WERI-Rb-1 (cell line): ENCODE measurements around the gene CAPN9.

Experiments used
- DNase-seq: peaks from one replicate; pipeline ENCODE4 v3.0.0-alpha.2; 2020
- H3K27ac ChIP-seq: fragments of 250-450 bp; sonication (Bioruptor Pico); 2 replicates; pipeline ENCODE4 v1.5.1; 2020; ENCODE audit warnings: mild to moderate bottlenecking, moderate library complexity
- H3K27me3 ChIP-seq: fragments of 250-450 bp; sonication (Bioruptor Pico); 2 replicates; pipeline ENCODE4 v1.5.1; 2021; ENCODE audit warnings: mild to moderate bottlenecking, low read depth, moderate library complexity; ENCODE audit not compliant: insufficient read depth, severe bottlenecking
- H3K36me3 ChIP-seq: fragments of 250-450 bp; sonication (Bioruptor Pico); 2 replicates; pipeline ENCODE4 v1.5.1; 2020; ENCODE audit warnings: mild to moderate bottlenecking, moderate library complexity
- H3K4me3 ChIP-seq: 2 replicates; pipeline ENCODE4 v1.5.1; 2011; ENCODE audit warnings: low read depth, mild to moderate bottlenecking, control low read depth, low read length
- H3K9me3 ChIP-seq: fragments of 250-450 bp; sonication (Bioruptor Pico); 2 replicates; pipeline ENCODE4 v1.5.1; 2021; ENCODE audit warnings: mild to moderate bottlenecking, moderate library complexity; ENCODE audit not compliant: severe bottlenecking
- CTCF ChIP-seq: IDR thresholded peaks from 2 replicates; pipeline ENCODE4 v1.5.1; 2011; ENCODE audit warnings: low read depth, mild to moderate bottlenecking, control low read depth, inconsistent platforms, low read length

Gene CAPN9

GRCh38 chr1:230749150-230749549, 2.0 kb downstream of the CAPN9 start:
- Histone ChIP-seq H3K27ac (no peak overlapping the region), H3K9me3 (no peaks in the 10 kb centered on the region), H3K4me3 (no peak overlapping the region), H3K36me3 (no peaks in the 10 kb centered on the region), H3K27me3 (no peaks in the 10 kb centered on the region)
- no peak for DNase-seq
- no peak for TF ChIP-seq CTCF

GRCh38 chr1:230749635-230750034, 2.4 kb downstream of the CAPN9 start:
- Histone ChIP-seq H3K27ac (no peak overlapping the region), H3K9me3 (no peaks in the 10 kb centered on the region), H3K4me3 (no peak overlapping the region), H3K27me3 (no peaks in the 10 kb centered on the region), H3K36me3 (no peaks in the 10 kb centered on the region)
- no peak for DNase-seq
- no peak for TF ChIP-seq CTCF

GRCh38 chr1:230750576-230750975, 3.4 kb downstream of the CAPN9 start:
- no peaks in the 10 kb centered on the region for H3K27me3 ChIP-seq

GRCh38 chr1:230750986-230751625, 3.9 kb downstream of the CAPN9 start:
- no peaks in the 10 kb centered on the region for H3K27me3 ChIP-seq
- no peaks in the 10 kb centered on the region for H3K36me3 ChIP-seq
- no peak for TF ChIP-seq CTCF
- DNase-seq: no peak
- no peaks in the 10 kb centered on the region for H3K9me3 ChIP-seq
- no peak overlapping the region for H3K4me3 ChIP-seq
- no peak overlapping the region for H3K27ac ChIP-seq

More at GRCh38 chr1:230750576-230750975, 3.4 kb downstream of the CAPN9 start:
- no peaks in the 10 kb centered on the region for H3K36me3 ChIP-seq
- DNase-seq: no peak
- no peak overlapping the region for H3K4me3 ChIP-seq
- H3K9me3 ChIP-seq: no peaks in the 10 kb centered on the region
- no peak overlapping the region for H3K27ac ChIP-seq
- no peak for TF ChIP-seq CTCF

GRCh38 chr1:230752407-230752806, 5.2 kb downstream of the CAPN9 start:
- H3K4me3 ChIP-seq: no peak overlapping the region
- H3K36me3 ChIP-seq: no peaks in the 10 kb centered on the region
- no peaks in the 10 kb centered on the region for H3K9me3 ChIP-seq
- no peak for DNase-seq
- H3K27me3 ChIP-seq: no peaks in the 10 kb centered on the region
- TF ChIP-seq CTCF: no peak
- H3K27ac ChIP-seq: no peak overlapping the region

- H3K27me3 ChIP-seq: no peaks in the 10 kb centered on the region
- DNase-seq: no peak
- TF ChIP-seq CTCF: no peak
- H3K9me3 ChIP-seq: no peaks in the 10 kb centered on the region
- H3K27ac ChIP-seq: no peak overlapping the region
- H3K36me3 ChIP-seq: no peaks in the 10 kb centered on the region
- H3K4me3 ChIP-seq: no peak overlapping the region
These were observed 6.0 kb downstream of the CAPN9 start for GRCh38 chr1:230753191-230753585.
